ENCODE measurements around the gene BAZ2A. TPM values are rescaled to one million over a fixed set of nuclear protein-coding genes. Genes with fewer than 3 reads are reported as not detected.

Gene BAZ2A
- polyA plus RNA-seq, 3 donors, result 8.9 to 86.0 (median 21.1) TPM

- Histone ChIP-seq H2AFZ (ENCODE audit: insufficient read depth, low read depth, low read length, poor library complexity, severe bottlenecking) (no peak overlapping the region), H3K4me2 (replicated peaks; ENCODE audit: extremely low read depth, low read length, poor library complexity, severe bottlenecking) (no peak overlapping the region), H3K4me1 (ENCODE audit: control insufficient read depth in 1 of 2, insufficient read depth in 2 of 2, low read length in 2 of 2) (no peaks in the 10 kb centered on the region), H3K9me3 (replicated peaks in 1 of 2; ENCODE audit: control insufficient read depth in 1 of 2, insufficient read depth in 1 of 2, low read length in 2 of 2) (no peaks in the 10 kb centered on the region), H3K9ac (ENCODE audit: insufficient read depth, low read length, poor library complexity, severe bottlenecking) (no peak overlapping the region), H4K20me1 (ENCODE audit: insufficient read depth, low read length) (peaks cover 8% of the 10 kb centered on the region), H3K27ac (ENCODE audit: low read depth in 1 of 2, low read length in 2 of 2) (no peak overlapping the region), H3K27me3 (ENCODE audit: control insufficient read depth in 2 of 2, insufficient read depth in 2 of 2, low read length in 2 of 2) (no peaks in the 10 kb centered on the region), H3K36me3 (replicated peaks in 1 of 2; ENCODE audit: control insufficient read depth in 1 of 2, insufficient read depth in 2 of 2, low read length in 2 of 2) (peaks cover 39 to 51% of the 10 kb centered on the region in 2 donors), H3K4me3 (replicated peaks in 1 of 3; ENCODE audit: low read depth in 2 of 3, low read length in 3 of 3) (no peak overlapping the region), H3K79me2 (ENCODE audit: insufficient read depth, low read length) (no peaks in the 10 kb centered on the region)
- intact Hi-C loops (cut with micrococcal nuclease), result loop anchor here (5.0 kb wide), 1 partner anchor 79 kb away; no protein-coding TSS in a partner anchor
- Mint-ChIP-seq H3K9me3 (no peaks in the 10 kb centered on the region), H3K27me3 (ENCODE audit: low read depth in 3 of 3) (peaks cover 0 to 4% (median 1%) of the 10 kb centered on the region in 3 donors), H3K36me3 (peaks cover 47 to 50% of the 10 kb centered on the region in 2 donors), H3K4me1 (no peaks in the 10 kb centered on the region), H3K4me3 (no peak overlapping the region), H3K27ac (no peak overlapping the region)
- TF ChIP-seq, protein P1, sequence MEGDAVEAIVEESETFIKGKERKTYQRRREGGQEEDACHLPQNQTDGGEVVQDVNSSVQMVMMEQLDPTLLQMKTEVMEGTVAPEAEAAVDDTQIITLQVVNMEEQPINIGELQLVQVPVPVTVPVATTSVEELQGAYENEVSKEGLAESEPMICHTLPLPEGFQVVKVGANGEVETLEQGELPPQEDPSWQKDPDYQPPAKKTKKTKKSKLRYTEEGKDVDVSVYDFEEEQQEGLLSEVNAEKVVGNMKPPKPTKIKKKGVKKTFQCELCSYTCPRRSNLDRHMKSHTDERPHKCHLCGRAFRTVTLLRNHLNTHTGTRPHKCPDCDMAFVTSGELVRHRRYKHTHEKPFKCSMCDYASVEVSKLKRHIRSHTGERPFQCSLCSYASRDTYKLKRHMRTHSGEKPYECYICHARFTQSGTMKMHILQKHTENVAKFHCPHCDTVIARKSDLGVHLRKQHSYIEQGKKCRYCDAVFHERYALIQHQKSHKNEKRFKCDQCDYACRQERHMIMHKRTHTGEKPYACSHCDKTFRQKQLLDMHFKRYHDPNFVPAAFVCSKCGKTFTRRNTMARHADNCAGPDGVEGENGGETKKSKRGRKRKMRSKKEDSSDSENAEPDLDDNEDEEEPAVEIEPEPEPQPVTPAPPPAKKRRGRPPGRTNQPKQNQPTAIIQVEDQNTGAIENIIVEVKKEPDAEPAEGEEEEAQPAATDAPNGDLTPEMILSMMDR (IDR thresholded peaks at IDR 0.05), result no peak
- WGBS (ENCODE audit: insufficient coverage), result no CpG with 5 or more reads among the region's 5 CpGs
- no peak for DNase-seq
Measured at GRCh38 chr12:56591126-56591525, 39.0 kb downstream of the BAZ2A start.

DNA sequence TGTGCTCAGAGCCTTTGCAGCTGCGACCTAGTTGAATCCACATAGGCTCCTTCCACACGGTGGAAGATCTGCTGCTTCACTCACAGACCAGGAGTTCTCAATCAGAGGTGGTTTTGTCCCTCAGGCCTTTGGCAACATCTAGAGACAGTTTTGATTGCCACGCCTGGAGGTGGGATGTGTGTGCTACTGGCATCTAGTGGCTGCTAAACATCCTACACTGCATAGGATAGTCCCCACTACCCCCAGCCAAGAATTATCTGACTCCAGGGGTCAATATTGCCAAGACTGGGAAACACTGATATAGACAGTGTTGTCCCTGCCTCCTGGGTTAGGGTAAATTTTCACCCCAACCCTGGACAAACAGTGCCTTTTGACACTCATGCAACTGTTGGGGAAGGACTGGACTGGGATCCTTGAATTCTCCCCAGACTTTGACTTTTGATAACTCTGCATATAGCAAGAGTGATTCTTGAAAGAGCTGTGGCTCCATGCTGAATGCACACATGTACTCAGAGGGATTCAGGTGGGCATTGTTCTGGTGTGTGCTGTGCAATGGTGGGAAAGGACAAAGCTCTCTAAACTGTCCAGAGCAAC, 39.8 kb downstream of the BAZ2A start:
- no peak overlapping the region for H3K4me3 Mint-ChIP-seq
- no peaks in the 10 kb centered on the region for H3K27me3 ChIP-seq (ENCODE audit: control insufficient read depth in 2 of 2, insufficient read depth in 2 of 2, low read length in 2 of 2)
- no peaks in the 10 kb centered on the region for H3K9me3 ChIP-seq (replicated peaks in 1 of 2; ENCODE audit: control insufficient read depth in 1 of 2, insufficient read depth in 1 of 2, low read length in 2 of 2)
- no peaks in the 10 kb centered on the region for H3K9me3 Mint-ChIP-seq
- no peak overlapping the region for H3K4me2 ChIP-seq (replicated peaks; ENCODE audit: extremely low read depth, low read length, poor library complexity, severe bottlenecking)
- no peak overlapping the region for H3K9ac ChIP-seq (ENCODE audit: insufficient read depth, low read length, poor library complexity, severe bottlenecking)
- H3K4me3 ChIP-seq (replicated peaks in 1 of 3; ENCODE audit: low read depth in 2 of 3, low read length in 3 of 3), result no peak overlapping the region
- TF ChIP-seq, protein P1 (IDR thresholded peaks at IDR 0.05), result peak; percentile 18
- intact Hi-C loops (cut with micrococcal nuclease), result loop anchor here (5.0 kb wide), 1 partner anchor 78 kb away; no protein-coding TSS in a partner anchor
- H3K36me3 ChIP-seq (replicated peaks in 1 of 2; ENCODE audit: control insufficient read depth in 1 of 2, insufficient read depth in 2 of 2, low read length in 2 of 2), result peaks cover 33 to 44% of the 10 kb centered on the region in 2 donors
- 76% methylated on average over 2 of the region's 3 CpGs for WGBS (ENCODE audit: insufficient coverage)
- peaks cover 41 to 43% of the 10 kb centered on the region in 2 donors for H3K36me3 Mint-ChIP-seq
- H2AFZ ChIP-seq (ENCODE audit: insufficient read depth, low read depth, low read length, poor library complexity, severe bottlenecking), result no peak overlapping the region
- DNase-seq, result no peak
- H3K27me3 Mint-ChIP-seq (ENCODE audit: low read depth in 3 of 3), result peaks cover 0 to 6% (median 1%) of the 10 kb centered on the region in 3 donors
- no peaks in the 10 kb centered on the region for H3K79me2 ChIP-seq (ENCODE audit: insufficient read depth, low read length)
- H3K27ac Mint-ChIP-seq, result peak overlapping the region in 2 of 7 donors; percentile 6 to 55
- H3K4me1 ChIP-seq (ENCODE audit: control insufficient read depth in 1 of 2, insufficient read depth in 2 of 2, low read length in 2 of 2), result no peaks in the 10 kb centered on the region
- H3K27ac ChIP-seq (ENCODE audit: low read depth in 1 of 2, low read length in 2 of 2), result no peak overlapping the region
- H3K4me1 Mint-ChIP-seq, result no peaks in the 10 kb centered on the region
- H4K20me1 ChIP-seq (ENCODE audit: insufficient read depth, low read length), result peaks cover 8% of the 10 kb centered on the region

Data from CD14-positive monocyte (primary cell).